Activated naive CD4-positive, alpha-beta T cell treated with anti-CD3 and anti-CD28 coated beads, Interleukin-2, amount 10 ng/mL, durations not matched to agents 7 days and 5 days (primary cell): ENCODE results near the gene CEP83.

Experiments used
- CTCF ChIA-PET: fragments of 350-600 bp; sonication (Branson Sonifier 250); formaldehyde crosslinking; loops from one replicate; lab custom pipeline; 2021; ENCODE audit warnings: antibody characterized with exemption; lab: Charles Lee
- DNase-seq: peaks from one replicate; pipeline ENCODE4 v3.0.0-alpha.2; 2020
- H3K27ac Mint-ChIP-seq: one replicate; pipeline ENCODE4 v1.8.0; 2021; ENCODE audit warnings: mild to moderate bottlenecking, moderate library complexity, mixed read lengths
- H3K27me3 Mint-ChIP-seq: one replicate; pipeline ENCODE4 v1.8.0; 2021; ENCODE audit warnings: mild to moderate bottlenecking, mixed read lengths
- H3K36me3 Mint-ChIP-seq: one replicate; pipeline ENCODE4 v1.8.0; 2021; ENCODE audit warnings: mixed read lengths
- H3K4me1 Mint-ChIP-seq: one replicate; pipeline ENCODE4 v1.8.0; 2021; ENCODE audit warnings: mixed read lengths
- H3K4me3 Mint-ChIP-seq: one replicate; pipeline ENCODE4 v1.8.0; 2021; ENCODE audit warnings: mild to moderate bottlenecking, moderate library complexity, mixed read lengths
- H3K9me3 Mint-ChIP-seq: one replicate; pipeline ENCODE4 v1.8.0; 2021; ENCODE audit warnings: mixed read lengths

Gene CEP83

GRCh38 chr12:94297876-94298505 is 161.7 kb downstream of the CEP83 start:
- H3K4me1 Mint-ChIP-seq = peaks cover 13% of the 10 kb centered on the region
- H3K9me3 Mint-ChIP-seq = no peaks in the 10 kb centered on the region
- DNase-seq = no peak
- H3K36me3 Mint-ChIP-seq = peaks cover 79% of the 10 kb centered on the region
- CTCF ChIA-PET = no interaction called here
- no peak overlapping the region for H3K27ac Mint-ChIP-seq
- H3K4me3 Mint-ChIP-seq = no peak overlapping the region
- H3K27me3 Mint-ChIP-seq = no peaks in the 10 kb centered on the region

- H3K36me3 Mint-ChIP-seq = peaks cover 74% of the 10 kb centered on the region
- peaks cover 7% of the 10 kb centered on the region for H3K4me1 Mint-ChIP-seq
- no peaks in the 10 kb centered on the region for H3K9me3 Mint-ChIP-seq
- no peak overlapping the region for H3K27ac Mint-ChIP-seq
- no peak overlapping the region for H3K4me3 Mint-ChIP-seq
- no peaks in the 10 kb centered on the region for H3K27me3 Mint-ChIP-seq
- CTCF ChIA-PET = no interaction called here
- no peak for DNase-seq
Observed at GRCh38 chr12:94297096-94297699, 162.5 kb downstream of the CEP83 start.

GRCh38 chr12:94290353-94290752 is 169.3 kb downstream of the CEP83 start:
- no peaks in the 10 kb centered on the region for H3K9me3 Mint-ChIP-seq
- H3K4me3 Mint-ChIP-seq = no peak overlapping the region
- no peaks in the 10 kb centered on the region for H3K4me1 Mint-ChIP-seq
- CTCF ChIA-PET = interaction anchor here (1.2 kb wide), 1 partner anchor 82 kb away, joined by 3 read pairs; no protein-coding TSS in a partner anchor
- H3K27me3 Mint-ChIP-seq = no peaks in the 10 kb centered on the region
- H3K27ac Mint-ChIP-seq = no peak overlapping the region
- peaks cover 51% of the 10 kb centered on the region for H3K36me3 Mint-ChIP-seq
- DNase-seq = no peak

- peaks cover 3% of the 10 kb centered on the region for H3K4me1 Mint-ChIP-seq
- peaks cover 51% of the 10 kb centered on the region for H3K36me3 Mint-ChIP-seq
- H3K4me3 Mint-ChIP-seq = no peak overlapping the region
- no peaks in the 10 kb centered on the region for H3K27me3 Mint-ChIP-seq
- CTCF ChIA-PET = interaction anchor here (1.0 to 1.2 kb wide), 2 partner anchors 16 to 81 kb away, joined by 3 read pairs; no protein-coding TSS in a partner anchor
- H3K9me3 Mint-ChIP-seq = no peaks in the 10 kb centered on the region
- no peak overlapping the region for H3K27ac Mint-ChIP-seq
- DNase-seq = no peak
Observed at GRCh38 chr12:94289461-94290312, 170.0 kb downstream of the CEP83 start.

- no peak overlapping the region for H3K27ac Mint-ChIP-seq
- no peak overlapping the region for H3K4me3 Mint-ChIP-seq
- no peaks in the 10 kb centered on the region for H3K9me3 Mint-ChIP-seq
- H3K36me3 Mint-ChIP-seq = peaks cover 61% of the 10 kb centered on the region
- DNase-seq = no peak
- H3K4me1 Mint-ChIP-seq = peaks cover 22% of the 10 kb centered on the region
- CTCF ChIA-PET = interaction anchor here (0.8 kb wide), 1 partner anchor 11 kb away, joined by 3 read pairs; no protein-coding TSS in a partner anchor
- H3K27me3 Mint-ChIP-seq = no peaks in the 10 kb centered on the region
Observed at GRCh38 chr12:94287245-94287628, 172.4 kb downstream of the CEP83 start.

GRCh38 chr12:94286583-94287244 is 173.0 kb downstream of the CEP83 start:
- no peak for DNase-seq
- no peaks in the 10 kb centered on the region for H3K27me3 Mint-ChIP-seq
- CTCF ChIA-PET = no interaction called here
- H3K27ac Mint-ChIP-seq = no peak overlapping the region
- H3K36me3 Mint-ChIP-seq = peaks cover 63% of the 10 kb centered on the region
- no peaks in the 10 kb centered on the region for H3K9me3 Mint-ChIP-seq
- H3K4me3 Mint-ChIP-seq = no peak overlapping the region
- H3K4me1 Mint-ChIP-seq = peaks cover 27% of the 10 kb centered on the region

- DNase-seq = no peak
- no peak overlapping the region for H3K27ac Mint-ChIP-seq
Observed at GRCh38 chr12:94285943-94286582, 173.6 kb downstream of the CEP83 start.

GRCh38 chr12:94284859-94285258 is 174.8 kb downstream of the CEP83 start:
- Mint-ChIP-seq H3K4me3 (no peak overlapping the region), H3K27ac (peak overlapping the region; percentile 45), H3K4me1 (peaks cover 30% of the 10 kb centered on the region), H3K27me3 (no peaks in the 10 kb centered on the region), H3K9me3 (no peaks in the 10 kb centered on the region), H3K36me3 (peaks cover 67% of the 10 kb centered on the region)
- no peak for DNase-seq
- CTCF ChIA-PET = interaction anchor here (1.5 kb wide), 1 partner anchor 19 kb away, joined by 3 read pairs; no protein-coding TSS in a partner anchor

More at GRCh38 chr12:94285943-94286582, 173.6 kb downstream of the CEP83 start:
- H3K27me3 Mint-ChIP-seq = no peaks in the 10 kb centered on the region
- H3K4me1 Mint-ChIP-seq = peaks cover 30% of the 10 kb centered on the region
- peaks cover 65% of the 10 kb centered on the region for H3K36me3 Mint-ChIP-seq
- no peak overlapping the region for H3K4me3 Mint-ChIP-seq
- CTCF ChIA-PET = interaction anchor here (1.5 kb wide), 1 partner anchor 18 kb away, joined by 3 read pairs; no protein-coding TSS in a partner anchor
- H3K9me3 Mint-ChIP-seq = no peaks in the 10 kb centered on the region

GRCh38 chr12:94284046-94284445 is 175.6 kb downstream of the CEP83 start:
- no peaks in the 10 kb centered on the region for H3K9me3 Mint-ChIP-seq
- H3K27ac Mint-ChIP-seq = no peak overlapping the region
- peaks cover 67% of the 10 kb centered on the region for H3K36me3 Mint-ChIP-seq
- no peaks in the 10 kb centered on the region for H3K27me3 Mint-ChIP-seq
- peaks cover 30% of the 10 kb centered on the region for H3K4me1 Mint-ChIP-seq
- H3K4me3 Mint-ChIP-seq = no peak overlapping the region
- DNase-seq = no peak
- CTCF ChIA-PET = no interaction called here

- CTCF ChIA-PET = interaction anchor here (0.9 kb wide), 1 partner anchor 10 kb away, joined by 4 read pairs; no protein-coding TSS in a partner anchor
- Mint-ChIP-seq H3K4me1 (peaks cover 30% of the 10 kb centered on the region), H3K27me3 (no peaks in the 10 kb centered on the region), H3K27ac (peak overlapping the region; percentile 91), H3K4me3 (peak overlapping the region; percentile 49), H3K9me3 (no peaks in the 10 kb centered on the region), H3K36me3 (peaks cover 69% of the 10 kb centered on the region)
- peak; percentile 72 for DNase-seq
Observed at GRCh38 chr12:94282675-94283074, 177.0 kb downstream of the CEP83 start.

- Mint-ChIP-seq H3K27me3 (no peaks in the 10 kb centered on the region), H3K4me1 (peaks cover 30% of the 10 kb centered on the region), H3K4me3 (no peak overlapping the region), H3K27ac (no peak overlapping the region), H3K36me3 (peaks cover 63% of the 10 kb centered on the region), H3K9me3 (no peaks in the 10 kb centered on the region)
- DNase-seq = no peak
- CTCF ChIA-PET = no interaction called here
Observed at GRCh38 chr12:94280063-94280462, 179.6 kb downstream of the CEP83 start.

- CTCF ChIA-PET = no interaction called here
- Mint-ChIP-seq H3K27me3 (no peaks in the 10 kb centered on the region), H3K27ac (no peak overlapping the region), H3K9me3 (no peaks in the 10 kb centered on the region), H3K4me3 (no peak overlapping the region), H3K4me1 (peaks cover 11% of the 10 kb centered on the region), H3K36me3 (peaks cover 59% of the 10 kb centered on the region)
- DNase-seq = no peak
Observed at GRCh38 chr12:94277426-94278000, 182.2 kb downstream of the CEP83 start.

GRCh38 chr12:94276725-94277124 is 182.9 kb downstream of the CEP83 start:
- DNase-seq = no peak
- CTCF ChIA-PET = interaction anchor here (1.0 kb wide), 1 partner anchor 11 kb away, joined by 3 read pairs; no protein-coding TSS in a partner anchor
- Mint-ChIP-seq H3K36me3 (peaks cover 59% of the 10 kb centered on the region), H3K9me3 (no peaks in the 10 kb centered on the region), H3K4me1 (peaks cover 4% of the 10 kb centered on the region), H3K27ac (no peak overlapping the region), H3K27me3 (no peaks in the 10 kb centered on the region), H3K4me3 (no peak overlapping the region)
